GM19324 (cell line): ENCODE data around the gene IL32.

Source experiments
- ATAC-seq: cut with Tn5 transposase; IDR thresholded peaks from one replicate; pipeline ENCODE4 v1.9.1; 2021; ENCODE audit warnings: mild to moderate bottlenecking, moderate library complexity; ENCODE audit not compliant: unreplicated experiment, low FRiP score

The IL32 gene

GRCh38 chr16:3027489-3027795 lies 38.0 kb upstream of the IL32 start:
- ATAC-seq: no peak

GRCh38 chr16:3027983-3028715 lies 37.3 kb upstream of the IL32 start:
- ATAC-seq: peak; percentile 35

DNA sequence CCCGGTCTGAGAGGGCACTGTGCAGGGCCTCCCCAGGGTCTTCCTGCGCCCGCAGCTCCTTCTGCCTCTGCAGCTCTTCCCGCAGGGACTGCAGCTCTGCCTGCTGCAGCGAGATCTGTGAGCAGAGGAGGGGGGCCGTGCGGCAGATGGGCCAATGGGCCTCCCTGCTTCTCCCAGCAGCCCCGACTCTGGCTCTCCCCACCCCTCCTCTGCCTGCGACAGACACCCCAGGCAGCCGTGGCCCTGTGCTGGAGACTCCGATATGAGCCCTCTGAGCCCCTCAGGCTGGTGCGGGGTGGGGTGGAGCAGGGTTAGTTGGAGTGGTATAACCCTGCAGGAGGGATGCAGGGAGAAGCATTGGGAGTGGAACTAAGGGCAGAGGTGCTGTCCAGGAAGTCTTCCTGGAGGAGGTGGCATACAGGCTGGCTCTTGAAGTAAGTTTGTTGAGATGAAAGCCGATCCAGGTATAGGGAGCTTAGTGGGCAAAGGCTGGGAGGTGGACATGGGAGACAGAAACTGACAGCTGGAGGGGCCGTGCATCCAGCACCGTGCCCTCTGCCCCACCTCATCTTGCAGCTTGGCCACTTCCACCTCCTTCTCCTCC lies 36.6 kb upstream of the IL32 start:
- ATAC-seq: no peak

GRCh38 chr16:3029491-3030221 lies 35.8 kb upstream of the IL32 start:
- no peak for ATAC-seq

GRCh38 chr16:3030222-3031212 lies 34.9 kb upstream of the IL32 start:
- no peak for ATAC-seq

DNA sequence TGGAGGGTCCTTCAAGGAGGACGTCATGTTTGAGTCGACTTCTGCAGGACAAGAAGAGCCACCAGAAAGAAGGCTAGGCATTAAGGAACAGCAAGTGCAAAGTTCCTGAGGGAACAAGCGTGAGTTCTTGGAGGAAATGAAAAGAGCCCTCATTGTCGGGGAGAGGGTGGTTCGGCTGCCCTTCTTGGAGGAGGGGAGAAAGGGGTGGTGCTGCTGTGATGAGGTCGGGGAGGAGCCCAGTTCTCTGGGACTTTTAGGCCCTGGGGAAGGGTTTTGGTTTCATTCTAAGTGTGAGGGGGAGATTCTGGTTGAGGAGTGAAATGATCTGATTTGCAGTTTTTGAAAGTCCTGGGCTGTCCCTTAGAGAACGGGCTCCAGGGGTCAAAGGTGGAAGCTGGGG lies 32.8 kb upstream of the IL32 start:
- no peak for ATAC-seq

DNA sequence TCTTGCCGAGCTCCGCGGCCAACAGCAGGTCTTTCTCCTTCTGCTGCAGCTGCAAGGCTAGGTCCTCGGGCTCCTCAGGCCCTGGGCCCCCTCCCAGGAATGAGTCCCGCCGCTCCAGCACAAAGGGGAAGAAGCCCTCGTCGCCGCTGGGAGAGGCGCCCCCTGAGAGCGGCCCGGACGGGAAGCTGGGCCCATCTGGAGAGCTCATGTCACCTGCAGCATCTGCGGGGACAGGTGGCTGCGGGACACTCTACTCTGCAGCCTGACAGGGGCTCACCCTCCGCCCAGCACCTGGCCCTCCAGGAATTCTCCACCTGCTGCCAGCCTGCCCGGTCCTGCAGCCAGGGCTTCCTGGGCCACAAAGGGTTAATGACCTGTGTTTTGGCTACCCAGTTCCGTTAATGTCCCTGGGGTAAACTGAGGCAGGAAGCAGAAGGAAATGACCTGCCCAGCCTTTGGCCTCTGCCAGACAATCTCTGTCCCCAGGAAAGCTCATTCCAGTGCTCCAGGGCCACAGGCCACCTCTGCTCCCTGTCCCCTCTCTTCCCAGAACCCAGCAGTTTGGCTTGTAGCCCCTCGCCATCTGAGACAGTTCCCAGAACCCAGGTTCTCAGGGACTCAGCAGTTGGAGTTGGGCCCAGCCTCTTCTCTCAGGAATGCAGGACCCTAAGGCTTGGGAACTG lies 30.0 kb upstream of the IL32 start:
- ATAC-seq: no peak

DNA sequence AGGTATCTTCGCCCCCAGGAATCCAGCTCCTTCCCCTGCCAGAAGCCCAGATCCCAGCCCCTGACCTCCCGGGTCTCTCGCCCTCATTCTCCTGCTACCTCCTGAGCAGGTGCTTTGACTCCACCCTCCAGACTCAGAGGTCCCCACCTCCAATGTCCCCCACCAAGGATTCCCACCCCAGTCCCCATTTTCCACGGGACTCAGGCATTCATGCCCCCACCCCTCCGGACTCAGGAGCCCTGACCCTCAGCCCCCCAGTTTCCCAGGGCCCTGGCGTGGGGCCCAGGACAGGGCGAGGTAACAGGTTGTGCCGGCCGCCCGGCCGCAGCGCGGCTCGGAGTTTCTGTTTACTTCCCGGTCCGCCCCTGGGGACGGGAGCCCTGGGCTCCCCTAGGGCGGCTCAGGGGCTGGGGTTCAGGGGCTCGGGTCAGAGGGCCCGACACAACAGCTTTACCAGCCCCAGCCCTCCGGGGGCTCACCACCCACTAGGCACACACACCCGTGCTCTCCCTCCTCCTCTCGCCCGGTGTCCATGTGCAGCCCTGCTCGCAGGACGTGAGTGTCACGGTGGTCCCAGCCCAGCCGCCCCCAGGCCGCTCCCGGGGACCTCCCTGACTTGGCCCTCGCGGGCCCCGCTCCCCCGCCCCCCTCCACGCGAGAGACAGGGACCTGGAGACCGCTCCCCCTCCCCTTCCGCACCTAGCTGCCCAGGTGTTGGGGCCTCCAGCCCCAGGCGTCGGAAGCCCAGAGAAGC lies 29.3 kb upstream of the IL32 start:
- no peak for ATAC-seq

DNA sequence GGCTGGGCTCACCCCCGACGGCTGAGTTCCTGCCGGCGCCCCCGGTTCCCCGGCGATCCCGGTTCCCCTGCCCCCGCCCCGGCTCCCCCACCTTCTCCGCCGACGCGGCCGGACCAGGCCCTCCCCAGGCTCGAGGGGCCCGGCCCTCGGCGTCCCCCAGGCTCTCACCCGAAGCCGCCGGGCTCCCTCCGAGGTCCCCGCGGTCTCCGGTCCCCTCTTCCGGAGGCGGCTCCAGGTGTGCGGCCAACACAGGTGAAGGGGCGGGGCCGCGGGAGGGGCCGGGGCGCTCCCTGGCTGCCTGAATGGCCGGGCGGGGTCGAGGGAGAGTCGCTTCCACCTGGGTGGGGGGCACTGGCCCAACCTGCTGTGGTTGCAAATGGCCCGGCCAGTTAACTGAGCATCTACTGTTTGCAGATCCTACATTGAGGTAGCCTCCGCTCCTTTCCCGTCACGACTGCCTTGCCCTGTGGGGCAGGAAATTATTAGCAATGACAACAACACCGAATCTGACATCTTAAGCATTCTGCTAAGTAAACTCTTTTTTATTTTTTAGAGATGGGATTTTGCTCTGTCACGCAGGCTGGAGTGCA lies 28.6 kb upstream of the IL32 start, which contains the start of gene BICDL2:
BICDL2 (minus strand) TSS at position 219 of the 590 bp plus-strand sequence. CDS start 1,448 bp downstream, outside the sequence.
- no peak for ATAC-seq

GRCh38 chr16:3038256-3038655 lies 27.2 kb upstream of the IL32 start:
- no peak for ATAC-seq

- ATAC-seq: no peak
Measured at GRCh38 chr16:3038896-3039295, 26.5 kb upstream of the IL32 start.

DNA sequence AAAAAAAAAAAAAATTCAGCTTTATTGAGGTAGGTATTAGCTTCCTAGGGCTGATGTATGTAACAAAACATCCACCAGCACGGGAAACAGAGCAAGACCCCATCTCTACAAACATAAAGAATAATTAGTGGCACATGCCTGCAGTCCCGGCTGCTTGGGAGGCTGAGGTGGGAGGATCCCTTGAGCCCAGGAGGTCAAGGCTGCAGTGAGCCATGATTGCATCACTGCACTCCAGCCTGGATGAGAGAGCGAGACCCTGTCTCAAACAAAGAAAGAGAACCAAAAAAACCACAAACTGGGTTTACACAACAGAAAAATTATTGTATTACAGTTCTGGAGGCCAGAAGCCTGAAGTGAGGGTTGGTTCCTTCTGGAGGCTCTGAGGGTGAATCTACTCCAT lies 23.1 kb upstream of the IL32 start:
- ATAC-seq: no peak

DNA sequence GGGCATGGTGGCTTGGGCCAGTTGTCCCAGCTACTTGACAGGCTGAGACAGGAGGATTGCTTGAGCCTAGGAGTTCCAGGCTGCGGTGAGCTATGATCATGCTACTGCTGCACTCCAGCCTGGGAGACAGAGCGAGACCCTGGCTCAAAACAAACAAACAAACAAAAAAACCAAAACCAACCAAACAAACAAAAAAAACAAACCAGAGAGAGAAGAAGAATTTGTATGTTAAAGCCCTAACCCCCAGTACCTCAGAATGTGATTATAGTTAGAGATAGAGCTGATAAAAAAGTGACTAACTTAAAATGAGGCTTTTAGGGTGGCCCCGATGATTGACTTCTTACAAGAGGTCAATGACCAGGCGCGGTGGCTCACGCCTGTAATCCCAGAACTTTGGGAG lies 20.7 kb upstream of the IL32 start:
- ATAC-seq: no peak

DNA sequence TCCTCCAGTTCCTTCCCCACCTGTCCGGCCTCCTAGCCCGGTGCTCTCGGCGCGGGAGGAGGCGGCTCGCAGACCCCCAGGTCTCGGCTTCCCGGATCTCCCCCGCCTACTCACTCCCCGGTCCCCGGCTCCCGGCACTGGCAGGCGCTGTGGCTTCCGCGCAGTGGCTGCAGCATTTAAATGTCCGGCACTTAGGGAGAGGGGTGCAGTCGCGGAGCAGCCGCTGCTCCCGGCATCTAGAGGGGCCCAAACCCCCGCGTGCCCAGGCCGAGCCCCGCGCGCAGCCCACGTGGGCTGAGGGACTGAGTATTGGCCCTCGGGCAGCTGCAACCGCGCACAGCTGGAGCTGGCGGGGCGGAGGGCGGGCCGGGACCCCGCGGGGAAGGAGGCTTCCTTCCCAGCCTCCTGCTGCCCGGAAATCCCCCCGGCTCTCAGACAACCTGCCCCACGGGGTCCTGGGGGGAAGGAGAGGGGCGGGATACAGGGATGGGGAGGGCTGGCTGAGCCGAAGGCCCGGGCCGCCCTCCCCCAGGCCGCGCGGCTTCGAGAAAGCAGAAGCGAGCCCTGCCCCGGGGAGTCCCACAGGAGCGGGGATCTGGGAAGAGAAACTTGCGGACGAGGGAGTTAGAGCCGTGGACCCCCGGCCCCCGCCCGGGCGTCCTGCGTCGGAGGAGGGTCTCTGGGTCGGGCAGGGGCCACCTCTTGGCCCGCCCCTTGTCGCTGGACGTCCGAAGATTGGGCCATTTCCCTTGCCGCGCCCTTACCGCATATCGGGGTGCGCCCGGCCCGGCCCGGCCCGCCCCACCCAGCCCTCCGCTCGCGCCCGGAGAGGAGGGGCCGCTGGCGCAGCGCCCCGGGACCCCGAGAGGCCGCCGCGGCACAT lies 19.4 kb upstream of the IL32 start, which contains the start of gene MMP25:
MMP25 (plus strand) TSS at position 804 of the 883 bp plus-strand sequence. CDS start 357 bp downstream, outside the sequence.
- ATAC-seq: no peak

- no peak for ATAC-seq
Measured at GRCh38 chr16:3046641-3047386, 18.6 kb upstream of the IL32 start.

DNA sequence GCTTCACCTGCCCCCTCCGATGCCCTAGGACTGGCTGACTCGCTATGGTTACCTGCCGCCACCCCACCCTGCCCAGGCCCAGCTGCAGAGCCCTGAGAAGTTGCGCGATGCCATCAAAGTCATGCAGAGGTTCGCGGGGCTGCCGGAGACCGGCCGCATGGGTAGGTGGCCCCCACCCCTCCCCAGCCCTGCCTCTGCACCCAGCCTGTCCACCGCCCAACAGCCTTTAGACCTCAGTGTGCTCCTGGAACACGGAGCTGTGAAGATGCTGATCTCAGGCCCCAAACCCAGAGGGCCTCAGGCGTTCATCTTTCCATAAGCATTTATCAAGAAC lies 18.1 kb upstream of the IL32 start:
- ATAC-seq: no peak

- ATAC-seq: no peak
Measured at GRCh38 chr16:3049921-3050481, 15.4 kb upstream of the IL32 start.
